Mesothelial cell of epicardium (in vitro differentiated cells): ENCODE measurements around the gene TMEM144. TPM values are rescaled to one million over a fixed set of nuclear protein-coding genes. Genes with fewer than 3 reads are reported as not detected.
A peak's percentile ranks its signal among the peaks of the same experiment; 100 is the strongest.

Experiments used
- DNase-seq, 2 experiments: peaks; one replicate each; pipeline ENCODE4 v3.0.0; 2021; ENCODE audit warnings: low spot score in 2 of 2; ENCODE audit not compliant: unreplicated experiment in 2 of 2
- H3K27ac Mint-ChIP-seq: 2 replicates; pipeline ENCODE4 v1.8.0; 2021; ENCODE audit warnings: mixed read lengths
- H3K27me3 Mint-ChIP-seq: 2 replicates; pipeline ENCODE4 v1.8.0; 2021; ENCODE audit warnings: low read depth, mixed read lengths
- H3K36me3 Mint-ChIP-seq: 2 replicates; pipeline ENCODE4 v1.8.0; 2021; ENCODE audit warnings: mixed read lengths
- H3K4me1 Mint-ChIP-seq: 2 replicates; pipeline ENCODE4 v1.8.0; 2021; ENCODE audit warnings: mixed read lengths
- H3K4me3 Mint-ChIP-seq: 2 replicates; pipeline ENCODE4 v1.8.0; 2021; ENCODE audit warnings: mild to moderate bottlenecking, moderate library complexity, mixed read lengths
- H3K9me3 Mint-ChIP-seq: 2 replicates; pipeline ENCODE4 v1.8.0; 2021; ENCODE audit warnings: mixed read lengths
- CTCF ChIP-seq: fragments of 200-600 bp; sonication (generic); IDR thresholded peaks from one replicate; pipeline ENCODE4 v1.5.0; 2021; ENCODE audit warnings: antibody characterized with exemption; ENCODE audit not compliant: unreplicated experiment
- total RNA-seq: library from RNA; stranded (reverse); gene quantifications from 3 replicates; pipeline ENCODE4 v1.2.1, GENCODE V29; 2021

Gene TMEM144
- total RNA-seq, 1 donor from 2014 or later = 5.7 TPM

GRCh38 chr4:158292156-158292555 lies 81.9 kb downstream of the TMEM144 start:
- Mint-ChIP-seq H3K4me3 (no peak overlapping the region), H3K27ac (no peak overlapping the region), H3K36me3 (peaks cover 3% of the 10 kb centered on the region), H3K27me3 (no peaks in the 10 kb centered on the region), H3K4me1 (no peaks in the 10 kb centered on the region), H3K9me3 (peaks cover 43% of the 10 kb centered on the region)
- no peak for DNase-seq
- TF ChIP-seq CTCF = no peak

- no peak for TF ChIP-seq CTCF
- H3K4me1 Mint-ChIP-seq = peaks cover 18% of the 10 kb centered on the region
- no peaks in the 10 kb centered on the region for H3K27me3 Mint-ChIP-seq
- no peak for DNase-seq
- H3K27ac Mint-ChIP-seq = no peak overlapping the region
- H3K36me3 Mint-ChIP-seq = peaks cover 5% of the 10 kb centered on the region
- H3K4me3 Mint-ChIP-seq = no peak overlapping the region
- peaks cover 43% of the 10 kb centered on the region for H3K9me3 Mint-ChIP-seq
Measured at GRCh38 chr4:158295053-158295452, 84.8 kb downstream of the TMEM144 start.

GRCh38 chr4:158297866-158298265 lies 87.6 kb downstream of the TMEM144 start:
- H3K36me3 Mint-ChIP-seq = peaks cover 3% of the 10 kb centered on the region

GRCh38 chr4:158299459-158300007 lies 89.2 kb downstream of the TMEM144 start:
- Mint-ChIP-seq H3K4me3 (no peak overlapping the region), H3K27ac (peak overlapping the region; percentile 19), H3K27me3 (no peaks in the 10 kb centered on the region)

More at GRCh38 chr4:158297866-158298265, 87.6 kb downstream of the TMEM144 start:
- peak overlapping the region; percentile 2 for H3K27ac Mint-ChIP-seq
- no peak for TF ChIP-seq CTCF
- peaks cover 38% of the 10 kb centered on the region for H3K9me3 Mint-ChIP-seq
- H3K4me3 Mint-ChIP-seq = no peak overlapping the region
- no peaks in the 10 kb centered on the region for H3K27me3 Mint-ChIP-seq
- DNase-seq = no peak
- peaks cover 30% of the 10 kb centered on the region for H3K4me1 Mint-ChIP-seq

GRCh38 chr4:158300012-158300411 lies 89.7 kb downstream of the TMEM144 start:
- Mint-ChIP-seq H3K4me3 (no peak overlapping the region), H3K27me3 (no peaks in the 10 kb centered on the region), H3K9me3 (peaks cover 20% of the 10 kb centered on the region), H3K27ac (peak overlapping the region; percentile 19), H3K4me1 (peaks cover 30% of the 10 kb centered on the region), H3K36me3 (peaks cover 3% of the 10 kb centered on the region)
- TF ChIP-seq CTCF = no peak
- no peak for DNase-seq

More at GRCh38 chr4:158299459-158300007, 89.2 kb downstream of the TMEM144 start:
- DNase-seq = no peak
- Mint-ChIP-seq H3K4me1 (peaks cover 30% of the 10 kb centered on the region), H3K36me3 (peaks cover 3% of the 10 kb centered on the region), H3K9me3 (peaks cover 25% of the 10 kb centered on the region)
- no peak for TF ChIP-seq CTCF
